Ureter (tissue), 1 donor: Measurements from ENCODE around the gene RNF168. TPM values are rescaled to one million over a fixed set of nuclear protein-coding genes. Genes with fewer than 3 reads are reported as not detected.
"Not testable (repeated sequence)": the region's sequence is repeated elsewhere in the genome, so short reads cannot be mapped to it uniquely, and the experiment has no call there.

Experiments
- DNase-seq: peaks from one replicate; pipeline ENCODE4 v3.0.0-alpha.2; 2020; ENCODE audit warnings: low spot score
- total RNA-seq: library from RNA; stranded (reverse); gene quantifications from one replicate; pipeline ENCODE4 v1.2.4, GENCODE V29; 2023
- donor health status: DM: yes; HTN: yes; CAD: no.

The RNF168 gene
- total RNA-seq = 23.0 TPM

GRCh38 chr3:196503196-196504076, at the start of gene RNF168:
Gene RNF168 (minus strand): TSS chr3:196503768. CDS start chr3:196503173, 595 bp downstream.
- peak; percentile 95 for DNase-seq

GRCh38 chr3:196552253-196552652, 48.7 kb upstream of the RNF168 start:
- no peak for DNase-seq

GRCh38 chr3:196550172-196550571, 46.6 kb upstream of the RNF168 start:
- not testable (repeated sequence) for DNase-seq

- not testable (repeated sequence) for DNase-seq
These were observed 45.7 kb upstream of the RNF168 start for GRCh38 chr3:196549312-196549711.

GRCh38 chr3:196547067-196547466, 43.5 kb upstream of the RNF168 start:
- DNase-seq = no peak

GRCh38 chr3:196546537-196546936, 43.0 kb upstream of the RNF168 start:
- no peak for DNase-seq

GRCh38 chr3:196544491-196544992, 41.0 kb upstream of the RNF168 start:
- DNase-seq = no peak

- no peak for DNase-seq
These were observed 38.3 kb upstream of the RNF168 start for GRCh38 chr3:196541684-196542445.

- DNase-seq = peak; percentile 59
These were observed 33.9 kb upstream of the RNF168 start for GRCh38 chr3:196537319-196537984.

- no peak for DNase-seq
These were observed 29.7 kb upstream of the RNF168 start for GRCh38 chr3:196533260-196533681.

GRCh38 chr3:196531418-196531817, 27.9 kb upstream of the RNF168 start:
- DNase-seq = no peak

- DNase-seq = peak; percentile 68
These were observed 25.2 kb upstream of the RNF168 start for GRCh38 chr3:196528639-196529233.

- no peak for DNase-seq
These were observed 21.6 kb upstream of the RNF168 start for GRCh38 chr3:196525141-196525540.

GRCh38 chr3:196524527-196524926, 21.0 kb upstream of the RNF168 start:
- no peak for DNase-seq

- no peak for DNase-seq
These were observed 20.3 kb upstream of the RNF168 start for GRCh38 chr3:196523841-196524240.

- not testable (repeated sequence) for DNase-seq
These were observed 17.7 kb upstream of the RNF168 start for GRCh38 chr3:196521291-196521690.

- DNase-seq = no peak
These were observed 16.1 kb upstream of the RNF168 start for GRCh38 chr3:196519718-196520082.

- DNase-seq = no peak
These were observed 15.6 kb upstream of the RNF168 start for GRCh38 chr3:196518966-196519717.

GRCh38 chr3:196517919-196518318, 14.4 kb upstream of the RNF168 start:
- DNase-seq = no peak

GRCh38 chr3:196517162-196517800, 13.7 kb upstream of the RNF168 start:
- DNase-seq = no peak
